Measurements from ENCODE around the gene TTC39C.

TTC39C gene

GRCh38 chr18:23992089-23992940, 22.2 kb upstream of the TTC39C start:
- DNase-seq: peak in 1 of 2 experiments; percentile 25

GRCh38 chr18:23992941-23993280, 21.6 kb upstream of the TTC39C start:
- no peak for DNase-seq

- DNase-seq: peak; percentile 35 to 41
Measured at GRCh38 chr18:23994361-23994902, 20.1 kb upstream of the TTC39C start.

- no peak for DNase-seq
Measured at GRCh38 chr18:23995180-23995579, 19.4 kb upstream of the TTC39C start.

GRCh38 chr18:23998018-23998417, 16.5 kb upstream of the TTC39C start:
- no peak for DNase-seq

GRCh38 chr18:23998820-23999219, 15.7 kb upstream of the TTC39C start:
- DNase-seq: no peak

- DNase-seq: no peak
Measured at GRCh38 chr18:24000613-24001490, 13.7 kb upstream of the TTC39C start.

- no peak for DNase-seq
Measured at GRCh38 chr18:24002479-24002878, 12.1 kb upstream of the TTC39C start.

- no peak for DNase-seq
Measured at GRCh38 chr18:24003288-24003687, 11.3 kb upstream of the TTC39C start.

- DNase-seq: no peak
Measured at GRCh38 chr18:24003903-24004640, 10.5 kb upstream of the TTC39C start.

GRCh38 chr18:24006712-24007313, 7.7 kb upstream of the TTC39C start:
- DNase-seq: no peak

- DNase-seq: no peak
Measured at GRCh38 chr18:24009246-24009645, 5.3 kb upstream of the TTC39C start.

GRCh38 chr18:24009651-24010333, 4.8 kb upstream of the TTC39C start:
- DNase-seq: no peak

- no peak for DNase-seq
Measured at GRCh38 chr18:24010673-24011072, 3.9 kb upstream of the TTC39C start.

GRCh38 chr18:24011123-24011917, 3.2 kb upstream of the TTC39C start:
- DNase-seq: no peak

GRCh38 chr18:24013051-24013450, 1.5 kb upstream of the TTC39C start:
- no peak for DNase-seq

GRCh38 chr18:24014986-24015638, 558 bp downstream of the TTC39C start:
- DNase-seq: peak; percentile 42 to 44

GRCh38 chr18:24015639-24016631, 1.4 kb downstream of the TTC39C start:
- DNase-seq: no peak

- DNase-seq: no peak
Measured at GRCh38 chr18:24016643-24017042, 2.1 kb downstream of the TTC39C start.
